ENCODE measurements around the gene VTI1A.

VTI1A gene

DNA sequence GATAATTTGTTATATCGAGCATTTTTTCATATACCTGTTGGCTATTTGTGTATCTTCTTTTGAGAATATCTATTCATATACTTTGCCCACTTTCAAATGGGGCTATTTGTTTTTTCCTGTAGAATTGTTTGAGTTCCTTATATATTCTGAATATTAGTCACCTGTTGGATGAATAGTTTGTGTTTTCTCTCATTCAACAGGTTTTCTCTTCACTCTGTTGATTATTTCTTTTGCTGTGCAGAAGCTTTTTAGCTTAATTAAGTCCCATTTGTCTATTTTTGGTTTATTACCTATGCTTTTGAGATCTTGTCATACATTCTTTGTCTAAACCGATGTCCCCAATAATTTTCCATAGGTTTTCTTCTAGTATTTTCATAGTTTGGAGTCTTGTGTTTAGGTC is 65.3 kb downstream of the VTI1A start:
- FAIRE-seq (no peak), DNase-seq (ENCODE audit: insufficient read length) (no peak)
- no peak for TF ChIP-seq POLR2A (IDR thresholded peaks at IDR 0.05; ENCODE audit: low read depth, low read length)
- no peak for TF ChIP-seq POLR2AphosphoS5 (IDR thresholded peaks at IDR 0.05; ENCODE audit: low read depth, low read length)
- TF ChIP-seq TAF1 (IDR thresholded peaks at IDR 0.05; ENCODE audit: borderline replicate concordance, low read depth, low read length): no peak

DNA sequence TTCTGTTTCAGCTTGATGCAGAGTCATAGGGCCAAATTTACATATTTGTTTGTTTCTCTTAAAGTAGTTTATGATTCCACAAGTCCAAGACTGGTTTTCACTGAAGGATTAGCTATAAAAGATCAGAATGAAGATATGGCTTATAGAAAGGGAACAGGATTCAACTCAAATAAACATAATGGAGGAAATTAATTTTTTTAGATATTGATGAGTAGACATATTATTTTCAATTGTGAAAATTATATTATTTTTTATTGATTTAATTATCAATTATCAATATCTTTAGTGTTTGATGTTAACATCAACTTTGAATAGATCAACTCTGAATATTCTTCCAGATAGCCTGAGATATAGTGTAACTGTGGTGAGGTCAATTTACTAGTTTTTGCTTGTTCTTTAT is 68.1 kb downstream of the VTI1A start:
- DNase-seq (ENCODE audit: insufficient read length) (no peak), FAIRE-seq (no peak)
- TF ChIP-seq POLR2A (IDR thresholded peaks at IDR 0.05; ENCODE audit: low read depth, low read length) (no peak), POLR2AphosphoS5 (IDR thresholded peaks at IDR 0.05; ENCODE audit: low read depth, low read length) (no peak), TAF1 (IDR thresholded peaks at IDR 0.05; ENCODE audit: borderline replicate concordance, low read depth, low read length) (no peak)

DNA sequence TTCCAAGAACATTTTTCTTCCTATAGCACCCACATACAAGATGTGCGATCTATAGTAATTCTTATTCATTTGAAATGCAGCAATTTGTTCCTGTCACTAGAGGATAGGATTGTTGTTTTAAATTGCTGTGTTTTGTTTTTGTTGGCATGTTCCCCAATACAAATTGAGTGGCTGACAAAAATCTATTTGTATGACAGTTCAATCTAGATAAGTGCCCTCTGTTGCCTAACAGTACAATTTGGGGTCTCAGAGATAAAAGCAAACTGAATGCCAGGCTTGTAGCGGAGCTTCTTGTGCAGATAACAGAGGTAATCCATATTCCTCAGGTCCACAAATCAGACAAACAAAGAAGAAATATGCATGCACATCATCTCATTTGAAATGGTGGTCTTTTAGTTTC is 68.8 kb downstream of the VTI1A start:
- FAIRE-seq: no peak
- DNase-seq (ENCODE audit: insufficient read length): no peak
- TF ChIP-seq TAF1 (IDR thresholded peaks at IDR 0.05; ENCODE audit: borderline replicate concordance, low read depth, low read length): no peak
- TF ChIP-seq POLR2A (IDR thresholded peaks at IDR 0.05; ENCODE audit: low read depth, low read length): no peak
- TF ChIP-seq POLR2AphosphoS5 (IDR thresholded peaks at IDR 0.05; ENCODE audit: low read depth, low read length): no peak

DNA sequence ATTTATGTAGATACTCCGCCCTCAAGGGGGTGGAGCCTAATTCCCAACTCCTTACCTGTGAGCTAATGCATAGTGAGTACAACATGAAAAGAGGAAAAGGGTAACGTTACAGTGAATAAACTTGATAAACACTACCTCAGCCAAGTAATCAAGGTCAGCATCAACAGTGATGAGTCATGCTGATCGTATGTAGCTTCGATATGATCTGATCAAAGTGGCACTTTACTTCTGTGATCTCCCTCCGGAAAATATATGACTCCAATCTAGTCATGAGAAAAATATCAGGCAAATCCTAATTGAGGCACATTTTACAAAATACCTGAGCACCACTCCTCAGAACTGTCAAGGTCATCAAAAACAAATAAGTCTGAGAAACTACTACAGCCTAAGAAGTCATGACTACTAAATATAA is 70.4 kb downstream of the VTI1A start:
- TF ChIP-seq POLR2A (IDR thresholded peaks at IDR 0.05; ENCODE audit: low read depth, low read length) (no peak), TAF1 (IDR thresholded peaks at IDR 0.05; ENCODE audit: borderline replicate concordance, low read depth, low read length) (no peak), POLR2AphosphoS5 (IDR thresholded peaks at IDR 0.05; ENCODE audit: low read depth, low read length) (no peak)
- FAIRE-seq (no peak), DNase-seq (ENCODE audit: insufficient read length) (no peak)

DNA sequence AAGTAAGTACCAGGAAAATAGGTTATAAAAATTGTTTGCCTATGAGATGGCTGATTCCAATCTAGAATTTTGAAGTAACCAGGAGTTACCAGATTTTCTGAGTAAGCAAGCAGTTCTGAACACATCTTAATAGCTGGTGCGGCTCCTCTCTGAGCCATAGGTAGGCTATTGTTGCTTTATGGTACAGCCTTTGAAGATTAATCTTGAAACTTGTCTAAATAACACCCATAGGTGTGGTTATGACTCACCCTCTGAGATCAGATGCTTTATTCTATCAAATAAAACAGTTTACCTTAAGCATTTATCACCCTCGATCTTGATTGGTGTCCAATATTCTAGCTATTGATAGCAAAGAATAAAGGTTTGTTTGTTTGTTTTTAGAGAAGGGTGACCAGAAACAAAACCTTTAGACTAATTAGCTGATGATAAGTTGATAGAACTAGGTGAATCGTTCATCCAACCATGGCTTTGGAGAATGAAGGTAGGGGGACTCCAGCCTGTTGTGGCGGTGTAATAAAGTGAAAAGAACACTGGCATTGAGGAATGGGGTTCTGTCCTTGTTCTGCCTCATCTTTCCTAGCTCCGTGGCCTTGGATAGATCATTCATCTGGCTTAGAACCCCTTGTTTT is 72.2 kb downstream of the VTI1A start:
- FAIRE-seq (no peak), DNase-seq (ENCODE audit: insufficient read length) (no peak)
- TF ChIP-seq TAF1 (IDR thresholded peaks at IDR 0.05; ENCODE audit: borderline replicate concordance, low read depth, low read length) (no peak), POLR2A (IDR thresholded peaks at IDR 0.05; ENCODE audit: low read depth, low read length) (no peak), POLR2AphosphoS5 (IDR thresholded peaks at IDR 0.05; ENCODE audit: low read depth, low read length) (no peak)

DNA sequence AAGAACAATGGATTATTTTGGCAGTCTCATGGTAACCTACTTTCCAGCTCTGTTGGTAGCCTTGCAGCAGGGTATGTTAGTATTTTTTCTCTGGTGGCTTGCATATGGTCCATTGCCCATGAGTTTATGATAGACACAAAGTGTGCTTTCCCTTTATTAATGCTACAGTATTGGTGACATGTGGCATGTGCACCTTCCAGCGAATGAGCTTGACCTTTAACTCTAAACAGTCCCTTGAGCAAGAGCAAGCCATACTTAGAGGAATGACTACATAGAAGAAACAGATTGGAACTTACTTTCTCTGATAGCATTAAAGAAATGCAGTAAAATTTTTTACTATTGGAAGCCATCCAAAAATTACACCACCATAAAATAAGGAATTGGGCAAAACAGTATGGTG is 73.9 kb downstream of the VTI1A start:
- DNase-seq (ENCODE audit: insufficient read length): no peak
- no peak for FAIRE-seq
- TF ChIP-seq TAF1 (IDR thresholded peaks at IDR 0.05; ENCODE audit: borderline replicate concordance, low read depth, low read length) (no peak), POLR2AphosphoS5 (IDR thresholded peaks at IDR 0.05; ENCODE audit: low read depth, low read length) (no peak), POLR2A (IDR thresholded peaks at IDR 0.05; ENCODE audit: low read depth, low read length) (no peak)

DNA sequence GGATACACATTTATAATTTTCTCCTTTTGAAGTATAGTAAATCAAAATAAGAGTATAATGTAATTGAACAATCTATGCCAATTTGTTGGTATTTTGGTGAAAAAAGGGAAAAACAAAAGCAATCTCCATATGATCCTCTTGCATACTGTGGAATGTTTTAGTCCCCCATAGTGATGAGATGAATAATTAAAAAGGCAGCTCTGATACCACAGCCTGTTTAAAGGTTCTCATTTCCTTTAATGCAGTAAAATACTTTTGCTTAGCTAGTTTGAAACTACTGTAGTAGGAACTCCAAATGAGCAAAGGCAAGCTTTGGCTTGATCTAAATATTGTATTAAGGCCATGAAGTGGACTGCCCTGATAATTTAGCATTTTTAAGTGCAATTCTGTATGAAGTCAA is 77.6 kb downstream of the VTI1A start:
- no peak for TF ChIP-seq POLR2AphosphoS5 (IDR thresholded peaks at IDR 0.05; ENCODE audit: low read depth, low read length)
- no peak for TF ChIP-seq TAF1 (IDR thresholded peaks at IDR 0.05; ENCODE audit: borderline replicate concordance, low read depth, low read length)
- no peak for TF ChIP-seq POLR2A (IDR thresholded peaks at IDR 0.05; ENCODE audit: low read depth, low read length)
- FAIRE-seq: no peak
- no peak for DNase-seq (ENCODE audit: insufficient read length)

DNA sequence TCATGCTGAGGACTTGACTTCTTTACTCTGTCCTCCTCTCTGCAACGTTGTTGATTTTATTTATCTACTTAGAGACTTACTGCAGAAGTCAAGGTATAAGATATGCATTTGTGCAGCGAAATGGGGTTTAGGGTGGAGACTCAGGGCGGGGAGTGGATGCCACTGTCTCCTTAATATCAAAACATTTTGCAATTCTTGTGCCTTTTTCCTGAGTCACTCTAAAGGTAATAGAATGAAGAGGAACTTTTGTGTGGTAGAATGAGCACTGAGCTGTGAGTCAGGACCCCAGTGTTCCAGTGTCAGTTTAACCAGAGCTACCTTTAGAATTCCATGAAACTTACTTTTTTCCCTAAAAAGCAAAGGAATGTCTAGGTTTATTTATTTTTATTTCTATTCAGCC is 78.2 kb downstream of the VTI1A start:
- no peak for FAIRE-seq
- DNase-seq (ENCODE audit: insufficient read length): no peak
- TF ChIP-seq TAF1 (IDR thresholded peaks at IDR 0.05; ENCODE audit: borderline replicate concordance, low read depth, low read length) (no peak), POLR2A (IDR thresholded peaks at IDR 0.05; ENCODE audit: low read depth, low read length) (no peak), POLR2AphosphoS5 (IDR thresholded peaks at IDR 0.05; ENCODE audit: low read depth, low read length) (no peak)

DNA sequence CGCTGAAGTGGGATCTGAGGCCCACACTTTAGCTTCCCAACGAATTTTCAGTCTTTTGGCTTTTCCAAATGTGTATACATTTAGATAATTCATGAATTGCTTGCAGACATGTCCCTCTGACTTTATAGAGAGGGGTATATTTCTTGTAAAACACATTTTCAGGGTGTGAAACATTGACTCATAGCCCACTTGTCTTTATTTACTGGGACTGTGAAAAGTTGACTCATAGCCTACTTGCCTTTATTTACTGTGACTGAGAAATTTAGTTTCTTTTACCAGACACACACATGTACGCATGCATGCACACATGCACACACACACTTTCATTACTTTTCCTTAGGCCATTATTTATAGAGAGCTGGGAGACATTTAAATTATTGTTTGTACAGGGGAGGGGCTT is 79.1 kb downstream of the VTI1A start:
- no peak for DNase-seq (ENCODE audit: insufficient read length)
- no peak for TF ChIP-seq POLR2AphosphoS5 (IDR thresholded peaks at IDR 0.05; ENCODE audit: low read depth, low read length)
- TF ChIP-seq TAF1 (IDR thresholded peaks at IDR 0.05; ENCODE audit: borderline replicate concordance, low read depth, low read length): no peak
- no peak for TF ChIP-seq POLR2A (IDR thresholded peaks at IDR 0.05; ENCODE audit: low read depth, low read length)
- FAIRE-seq: no peak

DNA sequence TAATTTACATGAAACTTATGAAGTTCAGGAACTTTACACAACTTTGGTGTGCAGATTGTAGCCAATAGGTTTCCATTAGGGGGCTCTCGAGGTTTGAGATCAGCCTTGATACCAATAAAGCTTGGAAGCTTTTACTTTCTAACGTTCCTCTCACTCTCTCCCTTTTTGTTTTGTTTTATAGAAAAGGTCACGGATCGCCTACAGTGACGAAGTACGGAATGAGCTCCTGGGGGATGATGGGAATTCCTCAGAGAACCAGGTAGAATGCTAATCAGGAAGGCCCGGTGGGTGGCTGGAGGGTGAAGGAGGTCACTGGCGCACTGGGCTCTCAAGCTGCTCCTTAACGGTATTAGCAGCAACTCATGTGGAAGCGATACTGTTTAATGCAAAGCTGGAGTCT is 79.9 kb downstream of the VTI1A start:
- TF ChIP-seq POLR2A (IDR thresholded peaks at IDR 0.05; ENCODE audit: low read depth, low read length): no peak
- TF ChIP-seq TAF1 (IDR thresholded peaks at IDR 0.05; ENCODE audit: borderline replicate concordance, low read depth, low read length): no peak
- TF ChIP-seq POLR2AphosphoS5 (IDR thresholded peaks at IDR 0.05; ENCODE audit: low read depth, low read length): no peak
- DNase-seq (ENCODE audit: insufficient read length) (no peak), FAIRE-seq (no peak)

DNA sequence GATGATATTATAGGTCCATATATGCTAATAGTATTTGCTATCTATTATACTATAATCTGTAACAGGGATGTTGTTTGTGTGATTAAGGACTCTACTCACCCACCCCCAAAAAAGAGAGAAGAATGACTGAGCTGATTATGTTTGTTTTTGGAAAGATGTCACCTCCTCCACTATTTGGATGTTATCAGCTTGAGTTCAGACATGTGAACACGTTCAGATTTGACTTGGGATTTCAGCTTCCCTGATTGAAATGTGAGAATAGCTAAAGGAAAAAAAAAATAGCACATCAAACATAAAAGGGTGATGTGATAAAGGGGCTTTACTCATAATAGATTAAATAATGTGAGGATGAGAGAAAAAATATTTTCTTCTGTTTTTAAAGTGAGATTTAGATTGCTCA is 81.2 kb downstream of the VTI1A start:
- no peak for TF ChIP-seq POLR2AphosphoS5 (IDR thresholded peaks at IDR 0.05; ENCODE audit: low read depth, low read length)
- no peak for TF ChIP-seq POLR2A (IDR thresholded peaks at IDR 0.05; ENCODE audit: low read depth, low read length)
- TF ChIP-seq TAF1 (IDR thresholded peaks at IDR 0.05; ENCODE audit: borderline replicate concordance, low read depth, low read length): no peak
- FAIRE-seq: no peak

DNA sequence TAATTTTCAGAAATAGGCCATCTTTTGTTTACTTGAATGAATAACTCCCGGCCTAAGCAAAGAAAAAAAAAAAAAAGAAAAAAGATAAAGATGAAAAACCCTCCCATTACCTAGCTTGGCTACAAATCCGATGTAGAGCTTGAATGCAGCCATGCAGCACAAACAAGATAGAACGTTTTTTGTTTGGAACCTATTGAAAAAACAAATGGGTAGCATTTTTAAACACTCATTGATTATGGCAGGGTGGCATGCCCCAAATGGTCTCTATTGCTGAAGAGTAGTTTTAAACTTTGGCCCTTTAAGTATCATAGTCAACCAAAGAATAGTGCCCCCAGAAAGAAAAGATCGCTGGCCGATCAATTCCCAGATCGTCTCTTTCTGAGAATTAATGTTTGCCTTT is 84.4 kb downstream of the VTI1A start:
- no peak for TF ChIP-seq TAF1 (IDR thresholded peaks at IDR 0.05; ENCODE audit: borderline replicate concordance, low read depth, low read length)
- TF ChIP-seq POLR2AphosphoS5 (IDR thresholded peaks at IDR 0.05; ENCODE audit: low read depth, low read length): no peak
- TF ChIP-seq POLR2A (IDR thresholded peaks at IDR 0.05; ENCODE audit: low read depth, low read length): no peak
- DNase-seq (ENCODE audit: insufficient read length) (no peak), FAIRE-seq (no peak)

More for the DNA sequence above, 81.2 kb downstream of the VTI1A start:
- DNase-seq (ENCODE audit: insufficient read length): no peak

Measured in GM12892 (cell line).